HG03571 (cell line): ENCODE data around the gene PLEKHN1.
"Not testable (repeated sequence)": the region's sequence is repeated elsewhere in the genome, so short reads cannot be mapped to it uniquely, and the experiment has no call there.

Source experiments
- ATAC-seq: cut with Tn5 transposase; IDR thresholded peaks from one replicate; pipeline ENCODE4 v1.9.1; 2021; ENCODE audit not compliant: unreplicated experiment

PLEKHN1 gene

DNA sequence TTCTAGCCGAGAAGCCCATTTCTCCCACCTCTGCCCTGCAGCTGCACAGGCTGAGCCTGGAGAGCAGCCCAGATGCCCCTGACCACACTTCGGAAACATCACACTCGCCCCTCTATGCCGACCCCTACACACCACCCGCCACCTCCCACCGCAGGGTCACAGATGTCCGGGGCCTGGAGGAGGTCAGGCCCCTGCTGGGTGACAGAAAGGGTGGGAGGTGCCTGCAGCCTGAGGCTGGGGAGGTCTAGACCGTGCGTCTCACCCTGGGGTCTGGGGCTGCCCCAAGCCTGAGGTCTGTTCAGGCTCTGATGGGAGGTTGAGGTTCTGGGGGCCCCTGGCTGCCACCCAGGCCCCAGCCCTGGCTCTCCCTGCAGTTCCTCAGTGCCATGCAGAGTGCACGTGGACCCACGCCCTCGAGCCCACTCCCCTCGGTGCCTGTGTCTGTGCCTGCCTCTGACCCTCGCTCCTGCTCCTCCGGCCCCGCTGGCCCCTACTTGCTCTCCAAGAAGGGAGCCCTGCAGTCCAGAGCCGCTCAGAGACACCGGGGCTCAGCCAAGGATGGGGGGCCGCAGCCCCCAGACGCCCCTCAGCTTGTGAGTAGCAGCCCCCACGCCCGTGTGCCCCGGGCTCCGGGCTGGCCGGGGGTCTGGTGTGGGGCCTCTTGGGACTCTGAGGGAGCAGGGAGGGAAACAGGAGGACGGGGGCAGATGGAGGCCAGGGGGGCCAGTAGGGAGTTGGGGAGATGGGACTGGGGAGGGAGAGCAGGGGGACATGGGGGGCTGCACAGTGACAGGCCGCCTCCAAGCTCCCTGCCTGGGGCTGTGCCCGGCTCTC, 7.4 kb downstream of the PLEKHN1 start:
- ATAC-seq = no peak

- ATAC-seq = no peak
Measured at GRCh38 chr1:974293-974640, 8.0 kb downstream of the PLEKHN1 start.

DNA sequence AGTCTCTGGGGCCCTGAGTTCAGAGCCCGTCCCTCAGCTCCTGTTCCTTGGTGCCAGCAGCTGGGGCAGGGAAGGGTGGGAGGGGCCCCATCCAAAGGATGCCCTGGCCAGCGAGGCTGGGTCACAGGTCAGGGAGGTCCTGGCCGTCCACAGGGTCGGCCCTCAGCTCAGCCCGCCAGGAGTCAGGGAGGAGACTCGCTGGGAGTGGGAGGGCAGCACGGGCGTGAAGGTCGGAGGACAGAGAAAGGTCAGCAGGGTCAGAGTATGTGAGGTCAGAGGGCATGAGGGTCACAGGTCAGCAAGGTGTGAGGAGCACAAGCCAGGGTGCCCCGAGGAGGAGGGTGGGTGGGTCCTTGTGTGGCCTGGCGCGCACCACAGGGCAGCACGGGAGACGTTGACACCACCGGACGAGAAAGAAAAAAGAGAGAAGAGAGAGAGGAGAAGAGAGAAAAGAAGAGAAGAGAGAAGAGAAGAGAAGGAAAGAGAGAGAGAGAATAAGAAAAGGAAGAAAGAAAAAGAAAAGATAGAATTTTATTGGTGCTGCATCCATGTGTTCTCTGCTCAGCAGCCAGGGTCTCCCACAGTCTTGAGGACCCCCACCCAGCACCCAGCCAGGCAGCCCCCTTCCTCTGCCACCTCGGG, 8.5 kb downstream of the PLEKHN1 start:
- no peak for ATAC-seq

DNA sequence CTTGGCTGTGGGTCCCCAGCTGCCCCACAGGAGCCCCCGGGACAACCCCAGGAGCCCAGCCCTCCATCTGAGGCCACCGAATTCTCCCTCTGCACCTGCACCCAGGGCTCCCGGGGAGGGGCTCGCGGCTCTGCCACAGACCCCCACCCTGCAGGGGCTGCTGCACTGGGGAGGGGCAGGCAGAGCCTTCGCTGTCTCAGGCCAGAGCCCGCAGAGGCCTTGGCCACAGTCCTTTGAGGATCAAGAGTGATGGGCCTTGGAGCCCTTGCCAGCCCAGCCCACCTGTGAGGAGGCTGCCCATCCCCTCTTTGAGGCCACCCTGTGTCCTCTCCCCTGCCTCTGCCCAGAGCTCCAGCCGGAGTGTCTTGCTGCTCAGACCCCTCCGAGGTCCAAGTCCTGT, 9.1 kb downstream of the PLEKHN1 start:
- no peak for ATAC-seq

DNA sequence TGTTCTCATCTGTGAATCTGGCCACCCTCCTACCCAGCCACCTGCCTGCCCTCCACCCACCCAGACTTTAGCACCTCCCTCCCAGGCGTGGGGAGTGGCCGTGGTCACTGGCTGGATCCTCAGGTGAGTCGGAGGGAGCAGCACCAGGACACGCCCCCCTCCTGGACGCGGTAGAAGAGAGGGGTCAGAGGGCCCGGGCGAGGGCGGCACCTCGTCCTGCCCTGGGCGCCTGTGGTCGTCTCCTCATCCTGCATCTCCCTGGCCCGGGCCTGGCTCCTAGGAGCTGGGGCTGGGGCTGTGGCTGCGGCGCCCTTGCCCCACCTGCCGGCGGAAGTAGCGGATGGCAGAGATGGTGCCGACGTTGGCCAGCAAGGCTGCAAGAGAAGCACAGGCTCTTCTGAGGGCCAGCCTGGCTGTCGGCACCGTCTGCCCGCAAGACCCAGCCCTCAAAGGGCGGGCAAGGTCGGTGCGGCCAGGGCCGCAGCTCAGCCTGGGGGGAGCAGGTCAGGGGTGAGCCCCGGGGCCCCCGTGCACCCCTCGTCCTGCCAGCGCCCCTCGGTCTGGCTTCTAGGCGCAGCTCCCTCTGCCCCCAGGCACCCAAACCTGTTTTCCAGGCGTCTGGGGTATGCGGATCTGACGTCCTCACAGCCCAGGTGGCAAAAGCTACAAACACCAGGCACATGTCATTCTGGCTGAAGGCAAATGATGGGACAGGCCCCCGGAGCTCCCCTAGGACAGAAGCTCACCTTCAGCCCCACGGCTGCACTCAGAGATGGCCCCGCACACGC, 9.8 kb downstream of the PLEKHN1 start:
- no peak for ATAC-seq

DNA sequence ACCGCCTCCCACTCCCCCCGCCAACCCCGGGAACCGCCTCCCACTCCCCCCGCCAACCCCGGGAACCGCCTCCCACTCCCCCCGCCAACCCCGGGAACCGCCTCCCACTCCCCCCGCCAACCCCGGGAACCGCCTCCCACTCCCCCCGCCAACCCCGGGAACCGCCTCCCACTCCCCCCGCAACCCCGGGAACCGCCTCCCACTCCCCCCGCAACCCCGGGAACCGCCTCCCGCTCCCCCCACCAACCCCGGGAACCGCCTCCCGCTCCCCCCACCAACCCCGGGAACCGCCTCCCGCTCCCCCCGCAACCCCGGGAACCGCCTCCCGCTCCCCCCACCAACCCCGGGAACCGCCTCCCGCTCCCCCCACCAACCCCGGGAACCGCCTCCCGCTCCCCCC, 10.5 kb downstream of the PLEKHN1 start:
- ATAC-seq = not testable (repeated sequence)

GRCh38 chr1:978069-978834, 12.0 kb downstream of the PLEKHN1 start:
- ATAC-seq = no peak

- ATAC-seq = no peak
Measured at GRCh38 chr1:978835-979743, 12.8 kb downstream of the PLEKHN1 start.

- ATAC-seq = no peak
Measured at GRCh38 chr1:979744-980072, 13.4 kb downstream of the PLEKHN1 start.

- no peak for ATAC-seq
Measured at GRCh38 chr1:980137-980571, 13.9 kb downstream of the PLEKHN1 start.

DNA sequence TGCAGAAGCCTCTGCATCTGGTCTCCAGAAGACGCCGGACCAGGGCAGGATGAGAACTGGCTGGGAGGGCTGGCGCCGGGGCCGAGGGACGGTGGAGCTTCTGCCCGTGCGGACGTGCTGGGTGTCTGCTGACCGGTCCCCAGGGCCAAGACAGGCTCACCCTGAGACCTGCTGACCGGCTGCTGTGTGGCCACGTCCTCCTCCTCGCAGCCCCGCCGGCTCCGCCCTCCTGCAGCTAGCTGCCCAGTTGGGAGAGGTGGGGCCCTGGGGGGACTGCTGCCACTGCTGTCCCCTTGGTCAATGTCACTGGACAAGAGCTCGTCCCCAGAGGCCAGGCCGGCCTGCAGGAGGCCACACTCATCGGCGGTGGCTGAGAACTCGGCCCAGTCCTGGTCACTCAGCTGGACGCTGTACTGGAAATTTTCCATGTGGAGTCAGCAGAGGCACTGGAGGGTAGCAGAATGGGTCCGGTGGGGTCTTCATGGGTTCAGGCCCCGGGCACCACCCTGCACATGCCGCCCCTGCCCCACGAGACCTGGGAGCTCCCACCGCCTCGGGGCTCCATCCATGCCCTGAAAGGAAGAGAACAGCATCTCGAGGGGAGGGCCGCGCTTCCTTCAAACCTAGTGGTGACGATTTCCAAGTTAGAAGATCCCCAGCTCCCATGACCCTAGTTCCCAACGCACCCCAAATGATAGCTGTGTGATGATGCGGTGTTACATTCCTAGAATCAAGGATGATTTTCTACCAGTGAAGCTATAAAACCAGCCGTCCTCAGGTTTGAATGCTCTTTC, 14.5 kb downstream of the PLEKHN1 start:
- no peak for ATAC-seq

DNA sequence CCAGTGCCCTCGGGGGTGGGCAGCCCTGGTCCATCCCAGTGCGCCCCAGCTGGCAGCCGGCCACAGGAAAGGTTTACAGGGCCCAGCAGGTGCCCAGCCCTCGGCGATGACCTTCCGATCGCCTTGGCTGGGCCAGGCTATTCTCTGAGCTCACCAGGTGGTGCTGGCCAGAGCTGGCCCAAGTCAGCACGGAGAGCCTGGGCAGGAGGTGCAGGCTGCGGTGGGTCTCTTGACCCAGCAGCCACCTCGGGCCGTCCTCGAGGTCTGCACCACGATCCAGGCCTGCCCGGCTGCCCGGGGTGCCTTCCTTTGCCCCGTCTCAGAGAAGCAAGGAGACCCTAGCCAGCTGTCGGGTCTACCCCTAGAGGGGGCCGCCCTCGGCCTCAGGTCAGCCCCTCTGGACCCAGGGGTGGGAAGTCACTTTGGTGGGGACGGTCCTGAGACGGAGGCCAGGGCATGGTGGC, 15.2 kb downstream of the PLEKHN1 start:
- no peak for ATAC-seq

DNA sequence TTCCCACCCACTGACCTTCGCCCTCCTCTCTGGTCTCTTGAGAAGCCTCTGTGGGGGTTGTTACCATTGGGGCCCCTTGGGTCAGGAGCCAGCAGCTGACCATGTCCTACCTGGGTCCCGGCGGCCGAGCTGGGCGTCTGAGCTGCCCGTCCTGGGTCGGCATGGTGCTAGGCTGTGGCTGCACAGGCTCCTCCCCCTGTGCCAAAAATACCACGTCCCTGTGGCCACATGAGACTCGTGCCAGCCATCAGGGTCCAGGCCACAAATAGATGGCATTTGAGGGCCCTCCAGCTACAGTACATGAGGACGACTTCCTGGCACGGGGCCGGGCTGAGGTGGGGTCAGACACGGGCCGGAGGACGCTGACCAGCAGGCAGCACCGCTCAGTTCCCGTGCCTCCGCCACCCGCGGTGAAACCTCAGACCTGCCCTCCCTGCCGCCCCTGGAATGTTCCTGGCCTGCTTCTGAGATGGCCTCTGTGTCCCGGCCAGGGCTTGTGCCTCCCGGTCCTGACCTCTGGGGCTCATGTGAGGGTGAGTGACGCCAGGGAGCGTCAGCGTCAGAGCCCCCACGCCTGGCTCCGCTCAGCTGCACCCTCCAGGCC, 15.8 kb downstream of the PLEKHN1 start, which contains the start of gene PERM1:
Gene PERM1, minus strand, starts transcription at position 139 of the 604 bp plus-strand sequence. CDS start 1,064 bp downstream, outside the sequence.
- ATAC-seq = no peak

DNA sequence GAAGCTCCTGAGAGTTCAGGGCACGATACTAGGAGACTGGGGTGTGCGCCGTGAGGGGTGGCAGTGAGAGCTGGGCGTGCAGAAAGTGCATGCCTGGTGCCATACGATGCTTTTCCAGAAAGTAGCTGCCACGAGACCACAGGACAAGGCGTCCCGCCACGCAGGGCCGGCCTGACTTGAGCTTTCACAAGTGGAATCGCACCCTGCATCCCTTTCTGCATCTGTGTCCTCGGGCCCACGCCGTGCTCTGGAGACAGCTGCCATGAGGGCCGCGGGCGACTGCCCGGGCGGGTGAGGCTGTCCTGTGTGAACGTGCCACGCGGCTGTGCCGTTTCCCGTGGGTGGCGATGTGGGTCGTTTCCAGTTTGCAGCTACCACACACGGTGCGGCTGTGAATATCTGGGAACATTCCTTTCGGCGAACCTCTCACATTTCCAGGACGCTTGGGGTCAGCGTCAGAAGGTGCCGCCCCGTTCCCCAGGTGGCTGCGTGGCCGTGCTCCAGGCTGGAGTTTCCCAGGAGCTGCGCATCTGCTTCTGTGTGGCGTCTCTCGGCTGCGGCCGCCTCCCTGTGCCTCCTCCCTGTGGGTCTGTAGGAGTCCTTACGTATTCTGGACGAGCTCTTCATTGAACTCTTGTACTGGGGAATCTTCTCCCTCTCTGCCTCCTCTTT, 16.6 kb downstream of the PLEKHN1 start:
- no peak for ATAC-seq

DNA sequence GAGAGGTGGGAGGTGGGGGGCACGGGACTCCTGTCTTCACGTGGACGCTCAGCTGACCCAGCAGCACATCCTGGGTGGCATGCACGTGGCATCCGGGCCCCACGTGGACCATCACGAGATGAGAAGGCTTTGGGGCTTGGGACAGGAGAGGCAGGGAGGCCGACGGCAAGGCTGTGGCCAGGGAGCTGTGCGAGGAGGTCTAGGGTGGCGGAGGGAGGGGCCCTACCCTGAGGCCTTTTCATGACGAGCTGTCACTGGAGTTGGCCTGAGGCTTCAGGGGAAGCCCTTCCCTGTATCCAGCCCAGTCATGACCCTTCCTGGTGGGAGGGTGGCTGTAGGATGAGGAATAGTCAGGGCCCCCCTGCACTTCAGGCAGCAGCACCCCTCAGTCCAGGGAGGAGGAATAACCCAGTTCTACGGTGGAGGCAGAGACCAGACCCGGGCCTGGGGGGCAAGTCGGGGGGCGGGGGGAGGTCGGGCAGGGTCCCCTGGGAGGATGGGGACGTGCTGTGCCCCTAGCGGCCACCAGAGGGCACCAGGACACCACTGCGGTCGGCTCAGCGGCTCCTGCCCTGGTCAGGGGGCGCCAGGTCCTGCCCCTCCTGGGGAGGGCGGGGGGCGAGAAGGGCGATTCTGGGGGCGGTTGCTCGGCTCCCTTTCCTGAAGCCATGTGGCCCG, 17.7 kb downstream of the PLEKHN1 start:
- ATAC-seq = no peak

- no peak for ATAC-seq
Measured at GRCh38 chr1:984476-984814, 18.2 kb downstream of the PLEKHN1 start.

GRCh38 chr1:985126-985525, 18.8 kb downstream of the PLEKHN1 start:
- ATAC-seq = no peak

DNA sequence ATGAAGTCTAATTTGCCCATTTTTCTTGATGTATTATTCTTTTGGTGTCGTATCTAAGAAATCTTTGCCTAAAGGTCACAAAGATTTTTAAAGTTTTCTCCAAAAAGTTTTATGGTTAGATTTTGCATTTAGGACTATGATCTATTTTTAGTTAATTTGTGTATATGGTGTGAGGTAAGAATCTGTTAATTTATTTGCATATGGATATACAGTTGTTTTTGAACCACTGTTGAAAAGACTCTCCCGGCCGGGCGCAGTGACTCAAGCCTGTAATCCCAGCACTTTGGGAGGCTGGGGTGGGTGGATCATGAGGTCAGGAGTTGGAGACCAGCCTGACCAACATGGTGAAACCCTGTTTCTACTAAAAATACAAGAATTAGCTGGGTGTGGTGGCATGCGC, 21.8 kb downstream of the PLEKHN1 start:
- not testable (repeated sequence) for ATAC-seq
